HG03520 (cell line): Measurements from ENCODE around the gene LDB1.

Experiments used
- ATAC-seq: cut with Tn5 transposase; IDR thresholded peaks from one replicate; pipeline ENCODE4 v1.9.1; 2021; ENCODE audit warnings: mild to moderate bottlenecking, moderate library complexity; ENCODE audit not compliant: unreplicated experiment

The LDB1 gene

GRCh38 chr10:102135956-102136526 lies 15.9 kb upstream of the LDB1 start:
- ATAC-seq: no peak

DNA sequence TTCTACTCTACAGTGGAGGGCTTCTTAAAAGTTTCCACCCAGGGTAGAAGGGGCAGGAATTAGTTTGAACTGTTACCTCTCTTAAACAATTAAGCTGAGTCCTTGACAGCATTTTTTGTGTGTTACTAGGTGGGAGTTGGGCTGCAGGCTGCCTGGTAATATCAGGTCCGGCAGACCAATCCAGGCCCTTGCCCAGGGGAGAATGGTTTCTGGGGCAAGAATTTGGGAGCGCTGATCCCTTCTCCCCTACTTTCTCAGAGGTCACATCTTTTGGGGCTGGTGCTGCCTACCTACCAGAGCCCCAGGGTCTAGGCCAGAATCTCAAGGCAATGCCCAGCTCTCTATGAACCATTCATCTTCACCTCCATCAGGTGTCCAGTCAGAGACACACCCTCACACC lies 14.2 kb upstream of the LDB1 start:
- ATAC-seq: no peak

DNA sequence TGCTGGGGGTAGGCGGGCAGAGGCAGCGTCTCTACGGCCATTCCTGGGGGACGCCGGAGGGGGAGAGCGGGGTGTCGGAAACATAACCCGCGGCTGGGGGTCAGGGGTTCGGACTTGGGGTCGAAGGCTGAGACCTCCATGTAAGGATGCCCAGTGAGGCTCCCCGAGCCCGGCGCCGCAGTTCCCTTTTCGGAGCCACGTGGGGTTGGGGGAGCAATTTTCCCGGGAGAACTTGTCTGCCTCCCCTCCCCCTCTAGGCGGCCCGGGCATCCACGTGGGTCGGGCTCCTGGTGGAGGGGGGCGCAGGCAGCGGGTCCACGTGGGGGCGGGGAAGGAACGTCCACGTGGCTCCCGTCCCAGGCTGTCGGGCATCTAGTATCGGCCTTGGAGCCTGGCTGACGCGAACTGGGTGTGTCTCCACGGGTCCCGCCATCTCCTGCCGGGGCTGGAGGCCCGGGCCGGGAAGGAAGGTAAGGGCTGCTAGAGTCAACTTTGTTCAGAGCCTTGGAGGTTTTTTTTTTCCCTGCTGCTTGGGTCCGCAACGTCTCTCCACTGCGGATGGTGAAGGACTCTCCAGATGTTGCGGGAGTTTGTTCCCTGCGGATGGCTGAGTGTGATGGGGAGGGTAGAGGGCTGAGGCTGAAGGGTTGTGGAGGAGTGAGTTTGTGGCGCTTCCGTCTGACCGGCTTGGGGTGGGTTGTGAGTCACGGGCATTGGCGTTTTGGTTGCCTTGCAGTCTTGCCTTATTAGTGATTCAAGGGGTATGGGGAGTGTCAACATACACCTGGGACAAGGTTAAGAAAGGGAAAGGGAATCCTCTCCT lies 13.4 kb upstream of the LDB1 start:
- ATAC-seq: no peak

GRCh38 chr10:102132563-102133372 lies 12.6 kb upstream of the LDB1 start, which contains the start of gene PPRC1:
Gene PPRC1 (plus strand): TSS chr10:102133040. CDS start chr10:102133069, 29 bp downstream.
- ATAC-seq: peak; percentile 91

GRCh38 chr10:102132193-102132562 lies 12.0 kb upstream of the LDB1 start:
- ATAC-seq: no peak

DNA sequence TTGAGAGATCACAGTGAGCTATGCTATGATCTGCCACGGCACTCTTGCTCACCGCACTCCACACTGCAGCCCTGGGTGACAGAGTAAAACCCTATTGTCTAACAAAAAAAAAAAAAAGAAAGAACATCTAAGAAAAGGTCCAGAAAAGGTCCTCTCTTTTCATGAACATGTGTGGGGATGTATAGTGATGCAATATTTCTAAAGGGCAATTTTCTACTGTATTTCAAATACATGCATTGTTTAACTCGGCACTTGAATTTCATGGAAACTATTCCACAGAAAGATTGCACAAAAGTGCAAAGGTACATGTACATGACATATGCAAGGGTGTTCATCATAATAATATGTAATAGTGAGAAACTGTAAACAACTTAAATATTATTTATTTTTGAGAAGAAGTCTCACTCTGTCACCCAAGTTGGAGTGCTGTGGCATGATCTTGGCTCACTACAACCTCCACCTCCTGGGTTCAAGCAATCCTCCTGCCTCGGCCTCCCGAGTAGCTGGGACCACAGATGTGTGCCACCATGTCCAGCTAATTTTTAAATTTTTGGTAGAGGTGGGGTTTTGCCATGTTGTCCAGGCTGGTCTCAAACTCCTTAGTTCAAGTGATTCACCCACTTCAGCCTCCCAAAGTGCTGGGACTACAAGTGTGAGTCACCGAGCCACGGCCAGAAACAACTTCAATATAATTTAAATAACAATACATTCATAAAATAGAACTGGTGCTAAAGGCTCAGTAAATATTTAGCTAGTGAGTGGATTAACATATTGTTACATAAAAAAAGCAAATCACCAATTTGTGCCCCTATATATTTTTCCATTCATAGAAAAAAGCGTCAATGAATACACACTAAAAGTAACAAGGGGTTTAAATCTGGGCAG lies 11.4 kb upstream of the LDB1 start:
- no peak for ATAC-seq

- no peak for ATAC-seq
Observed at GRCh38 chr10:102123223-102123622, 3.1 kb upstream of the LDB1 start.

- no peak for ATAC-seq
Observed at GRCh38 chr10:102122450-102122849, 2.3 kb upstream of the LDB1 start.

GRCh38 chr10:102121739-102122372 lies 1.7 kb upstream of the LDB1 start:
- no peak for ATAC-seq

DNA sequence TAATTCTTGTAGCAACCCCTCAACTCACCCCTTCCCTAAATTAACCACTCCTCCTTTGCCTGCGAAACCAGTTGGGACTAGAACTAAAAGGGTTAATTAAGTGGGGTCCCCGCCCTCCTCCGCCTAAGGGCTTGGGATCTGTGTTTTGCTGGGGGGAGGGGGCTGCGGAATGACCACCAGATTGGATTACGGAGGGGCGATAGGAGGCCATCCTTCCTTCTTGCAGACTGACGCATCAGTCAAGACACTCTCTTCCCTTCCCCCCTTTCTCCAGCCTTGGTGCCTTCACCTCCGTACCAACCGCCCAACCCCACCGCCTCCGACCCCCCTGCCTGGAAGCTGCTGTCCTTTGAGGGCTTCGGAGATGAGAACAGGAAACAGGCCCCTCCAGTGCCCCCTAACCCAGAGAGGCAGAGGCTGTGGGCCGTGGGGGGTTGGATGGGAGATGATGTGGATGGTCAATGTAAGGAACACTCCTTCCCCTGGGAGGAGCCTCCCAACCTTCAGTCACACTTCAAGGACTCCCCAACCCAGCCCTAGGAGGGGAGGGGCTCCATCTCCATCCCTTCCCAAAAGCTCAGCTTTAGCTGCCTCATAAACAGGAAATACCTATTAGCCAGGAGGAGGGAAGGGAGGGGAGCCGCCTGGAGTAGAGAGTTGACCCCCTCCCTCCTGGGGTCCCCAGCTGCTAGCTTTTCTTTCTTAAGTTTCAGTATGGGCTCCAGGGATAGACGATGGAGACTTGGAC lies 997 bp upstream of the LDB1 start:
- ATAC-seq: no peak

DNA sequence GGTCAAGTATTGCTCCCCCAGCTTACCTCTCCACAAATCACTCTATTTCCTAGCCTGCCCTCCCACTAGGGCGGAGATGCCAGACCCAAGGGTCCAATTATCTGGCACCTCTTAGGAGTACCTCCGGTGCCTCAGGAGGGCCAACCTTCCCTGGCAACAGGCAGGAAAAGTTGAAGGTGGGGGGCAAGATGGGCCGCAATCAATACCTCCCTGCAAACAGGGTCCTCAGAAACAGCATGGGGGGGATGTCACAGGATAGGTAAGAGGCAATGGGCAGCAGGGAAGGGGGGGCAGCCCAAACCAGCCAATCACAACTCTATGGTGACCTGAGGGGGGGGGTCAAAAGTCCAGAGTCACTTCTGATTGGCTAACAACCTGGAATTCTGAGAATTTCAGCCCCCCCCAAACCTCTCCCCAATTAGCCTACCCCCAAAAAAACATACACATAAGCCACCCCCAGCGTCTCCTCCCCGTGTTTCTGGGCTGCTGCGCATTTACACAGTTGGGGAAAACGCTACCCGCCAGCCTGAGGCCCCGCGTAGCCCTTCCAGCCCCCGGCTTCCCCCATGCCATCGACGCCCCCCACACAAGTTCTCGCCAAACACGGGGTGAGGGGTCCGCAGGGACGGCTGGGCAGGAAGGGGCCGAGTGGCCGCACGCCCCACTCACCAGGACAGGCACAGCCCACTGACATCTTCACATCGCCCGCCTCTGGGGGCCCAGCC lies 589 bp downstream of the LDB1 start:
- no peak for ATAC-seq

GRCh38 chr10:102118867-102119266 lies 1.3 kb downstream of the LDB1 start:
- no peak for ATAC-seq

- no peak for ATAC-seq
Observed at GRCh38 chr10:102117391-102118159, 2.6 kb downstream of the LDB1 start.

DNA sequence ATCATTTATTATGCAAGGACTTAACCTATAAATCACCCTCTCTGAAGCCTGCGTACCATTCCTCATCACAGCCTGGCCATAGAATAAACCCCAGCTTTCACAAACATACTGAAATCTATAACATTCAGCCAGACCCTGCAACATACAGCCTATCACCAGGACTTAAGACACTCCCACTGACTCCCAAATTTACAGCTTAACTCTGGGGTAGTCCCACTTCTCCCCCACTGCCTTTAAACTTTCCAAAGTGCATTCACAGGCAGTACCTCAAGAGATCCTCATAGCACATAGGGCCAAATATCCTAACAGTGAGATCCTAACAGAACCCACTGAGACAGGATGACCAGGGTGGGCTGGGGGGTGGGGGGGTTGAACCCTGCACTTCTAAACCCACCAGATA lies 3.5 kb downstream of the LDB1 start:
- no peak for ATAC-seq

DNA sequence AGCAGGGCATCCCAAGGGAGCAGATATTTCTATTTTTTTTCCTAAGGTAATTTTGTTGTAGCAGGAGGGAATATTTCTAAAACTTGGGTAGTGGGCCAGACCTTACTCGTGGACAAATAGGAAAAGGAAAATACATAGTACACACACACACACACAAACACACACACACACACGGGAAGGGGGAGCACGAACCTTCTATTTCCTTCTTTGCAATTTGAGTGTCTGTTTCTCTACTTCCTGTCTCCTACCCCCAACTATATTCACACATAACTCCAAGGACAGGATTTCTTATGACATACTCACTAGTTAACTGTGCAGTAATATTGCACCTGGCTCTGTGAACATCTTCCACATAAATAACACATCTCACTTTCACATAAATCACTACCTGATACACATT lies 4.4 kb downstream of the LDB1 start:
- ATAC-seq: no peak

DNA sequence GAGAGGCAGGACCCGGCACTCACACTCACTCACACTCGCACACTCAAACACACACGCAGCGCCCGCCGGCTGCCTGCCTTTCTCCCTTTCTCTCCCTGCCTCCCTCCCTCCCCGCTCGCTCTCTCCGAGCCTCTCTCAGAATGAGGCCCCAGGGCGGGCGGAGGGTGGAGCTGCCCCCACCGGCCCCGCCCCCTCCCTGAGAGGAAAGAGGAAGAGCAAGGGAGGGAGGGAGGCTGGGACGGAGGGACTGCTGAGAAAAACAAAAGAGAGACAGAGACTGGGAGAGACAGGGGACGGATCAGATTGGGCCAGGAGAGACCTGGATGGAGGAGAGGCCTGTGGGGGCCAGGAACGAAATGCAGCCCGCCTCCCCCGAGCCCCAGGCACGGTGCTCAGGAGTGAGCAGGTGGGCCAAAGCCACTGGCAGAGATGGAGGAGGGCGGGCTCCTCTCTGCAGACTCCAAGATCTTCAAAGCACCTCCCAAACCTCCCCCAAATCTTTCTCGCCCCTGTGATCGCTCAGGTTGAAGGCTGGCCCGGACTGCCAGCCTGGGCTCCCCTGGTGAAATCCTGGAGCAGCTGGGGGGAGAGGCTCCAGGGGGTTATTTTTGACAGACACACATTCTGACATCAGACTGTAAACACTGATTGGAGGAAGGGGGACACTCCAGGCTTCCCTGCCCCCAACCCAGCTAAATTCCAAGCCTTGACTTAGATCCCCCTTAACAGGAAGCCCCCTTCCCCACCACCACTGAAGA lies 5.1 kb downstream of the LDB1 start:
- peak; percentile 43 for ATAC-seq
